ENCODE data around the gene HDAC5. TPM values are rescaled to one million over a fixed set of nuclear protein-coding genes. Genes with fewer than 3 reads are reported as not detected.

Gene HDAC5
- total and polyA plus RNA-seq, 4 donors, result 29.6 to 77.4 (median 36.4) TPM

DNA sequence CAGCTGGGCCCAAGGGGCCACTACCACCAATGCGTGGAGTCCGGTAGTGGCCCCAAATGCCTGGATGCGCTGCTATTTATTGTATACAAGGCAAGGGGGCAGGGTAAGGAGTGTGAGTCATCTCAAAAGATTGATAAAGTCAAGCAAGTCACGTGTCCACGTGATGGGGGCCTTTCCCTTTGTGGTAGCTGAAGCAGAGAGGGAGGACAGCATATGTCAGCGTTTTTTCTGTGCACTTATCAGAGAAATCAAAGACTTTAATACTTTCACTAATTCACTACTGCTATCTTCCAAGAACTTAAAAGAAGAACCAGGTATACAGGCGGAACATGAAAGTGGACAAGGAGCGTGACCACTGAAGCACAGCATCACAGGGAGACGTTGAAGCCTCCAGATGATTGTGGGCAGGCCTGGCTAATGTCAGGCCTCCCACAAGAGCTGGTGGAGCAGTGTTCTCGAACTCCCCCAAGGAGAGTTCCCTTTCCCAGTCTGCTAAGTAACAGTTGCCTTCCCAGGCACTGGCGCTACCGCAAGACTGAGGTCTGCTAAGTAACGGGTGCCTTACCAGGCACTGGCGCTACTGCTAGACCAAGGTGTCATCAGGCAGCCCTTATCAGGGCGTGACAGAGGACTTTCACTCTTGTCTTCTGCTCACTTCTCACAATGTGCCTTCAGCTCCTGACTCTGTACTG, 36.2 kb upstream of the HDAC5 start:
- no peaks in the 10 kb centered on the region for H3K9me3 ChIP-seq (ENCODE audit: control insufficient read depth in 4 of 4, insufficient read depth in 3 of 4, low read length in 3 of 4)
- DNase-seq (no peak), ATAC-seq (ENCODE audit: insufficient read depth, low FRiP score) (no peak)
- H3K4me1 ChIP-seq (ENCODE audit: control insufficient read depth in 5 of 5, insufficient read depth in 5 of 5, low read length in 5 of 5), result no peaks in the 10 kb centered on the region
- H3K4me3 ChIP-seq, result no peak overlapping the region
- 91 to 95% methylated on average over 15 of the region's 15 CpGs for WGBS, 2 donors
- TF ChIP-seq CTCF (IDR thresholded peaks at IDR 0.05; ENCODE audit: control extremely low read depth, extremely low read depth), result no peak
- H3K36me3 ChIP-seq (ENCODE audit: control insufficient read depth in 4 of 4, insufficient read depth in 4 of 4, low read length in 4 of 4), result peaks cover 0 to 3% (median 0%) of the 10 kb centered on the region in 4 donors
- no peak overlapping the region for H3K9ac ChIP-seq (ENCODE audit: insufficient read depth in 1 of 2, low read length in 2 of 2)
- H3K27me3 ChIP-seq (ENCODE audit: control insufficient read depth in 3 of 3, insufficient read depth in 3 of 3, low read length in 2 of 3), result no peaks in the 10 kb centered on the region
- no peak overlapping the region for H3K27ac ChIP-seq (ENCODE audit: low read depth in 1 of 2, low read length in 1 of 2)

DNA sequence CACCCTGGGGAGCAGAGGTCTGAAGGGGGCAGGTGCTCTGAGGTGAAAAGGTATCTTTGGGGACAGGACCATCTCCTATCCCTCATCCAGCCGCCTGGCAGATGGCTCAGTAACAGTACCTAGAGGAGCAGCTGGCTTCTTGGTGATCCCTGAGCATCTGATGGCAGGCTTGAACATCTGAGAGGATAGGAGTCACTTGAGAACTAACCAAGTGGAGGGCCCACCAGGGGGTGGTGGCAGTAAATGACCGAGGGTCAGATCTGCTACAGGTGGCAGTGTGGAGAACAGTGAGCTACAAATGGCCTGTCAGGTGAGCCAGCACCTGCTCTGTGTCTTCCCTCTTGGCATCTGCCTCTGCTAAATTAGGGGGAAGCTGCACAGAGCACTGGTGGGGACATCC, 32.0 kb upstream of the HDAC5 start:
- Histone ChIP-seq H3K36me3 (ENCODE audit: control insufficient read depth in 4 of 4, insufficient read depth in 4 of 4, low read length in 4 of 4) (peaks cover 0 to 3% (median 0%) of the 10 kb centered on the region in 4 donors), H3K27me3 (ENCODE audit: control insufficient read depth in 3 of 3, insufficient read depth in 3 of 3, low read length in 2 of 3) (no peaks in the 10 kb centered on the region), H3K4me3 (no peak overlapping the region), H3K4me1 (ENCODE audit: control insufficient read depth in 5 of 5, insufficient read depth in 5 of 5, low read length in 5 of 5) (no peaks in the 10 kb centered on the region), H3K9ac (ENCODE audit: insufficient read depth in 1 of 2, low read length in 2 of 2) (no peak overlapping the region), H3K9me3 (ENCODE audit: control insufficient read depth in 4 of 4, insufficient read depth in 3 of 4, low read length in 3 of 4) (no peaks in the 10 kb centered on the region), H3K27ac (ENCODE audit: low read depth in 1 of 2, low read length in 1 of 2) (no peak overlapping the region)
- DNase-seq (no peak), ATAC-seq (ENCODE audit: insufficient read depth, low FRiP score) (no peak)
- WGBS, 2 donors, result 80 to 92% methylated on average over 2 of the region's 2 CpGs
- TF ChIP-seq CTCF (IDR thresholded peaks at IDR 0.05; ENCODE audit: control extremely low read depth, extremely low read depth), result no peak

GRCh38 chr17:44152875-44153274, 29.4 kb upstream of the HDAC5 start:
- Histone ChIP-seq H3K4me3 (no peak overlapping the region), H3K27ac (ENCODE audit: low read depth in 1 of 2, low read length in 1 of 2) (no peak overlapping the region), H3K4me1 (ENCODE audit: control insufficient read depth in 5 of 5, insufficient read depth in 5 of 5, low read length in 5 of 5) (no peaks in the 10 kb centered on the region), H3K9me3 (ENCODE audit: control insufficient read depth in 4 of 4, insufficient read depth in 3 of 4, low read length in 3 of 4) (no peaks in the 10 kb centered on the region), H3K36me3 (ENCODE audit: control insufficient read depth in 4 of 4, insufficient read depth in 4 of 4, low read length in 4 of 4) (peaks cover 0 to 6% (median 0%) of the 10 kb centered on the region in 4 donors), H3K9ac (ENCODE audit: insufficient read depth in 1 of 2, low read length in 2 of 2) (no peak overlapping the region), H3K27me3 (ENCODE audit: control insufficient read depth in 3 of 3, insufficient read depth in 3 of 3, low read length in 2 of 3) (no peaks in the 10 kb centered on the region)
- TF ChIP-seq CTCF (IDR thresholded peaks at IDR 0.05; ENCODE audit: control extremely low read depth, extremely low read depth), result no peak
- ATAC-seq (ENCODE audit: insufficient read depth, low FRiP score), result no peak
- no peak for DNase-seq
- 95 to 100% methylated on average over 4 of the region's 4 CpGs for WGBS, 2 donors

Data from lung (tissue), 12 donors.